Right renal pelvis (tissue), 4 donors: Measurements from ENCODE around the gene PPFIBP1. TPM values are rescaled to one million over a fixed set of nuclear protein-coding genes. Genes with fewer than 3 reads are reported as not detected.
A peak's percentile ranks its signal among the peaks of the same experiment; 100 is the strongest.

Experiments
- DNase-seq, 4 donors: peaks; one replicate each; pipeline ENCODE4 v3.0.0-alpha.2; 2013; ENCODE audit warnings: low read depth in 4 of 4, low spot score in 3 of 4, missing footprints in 1 of 4
- polyA plus RNA-seq, 4 donors: library from polyadenylated mRNA; unstranded; fragments of 120-200 nt; gene quantifications; one replicate each; pipeline ENCODE4 v1.2.1, GENCODE V29; 2013; ENCODE audit not compliant: insufficient read length in 4 of 4

The PPFIBP1 gene
- 10 to 100 TPM; 62.1 to 93.3 (median 78.0) TPM for polyA plus RNA-seq

DNA sequence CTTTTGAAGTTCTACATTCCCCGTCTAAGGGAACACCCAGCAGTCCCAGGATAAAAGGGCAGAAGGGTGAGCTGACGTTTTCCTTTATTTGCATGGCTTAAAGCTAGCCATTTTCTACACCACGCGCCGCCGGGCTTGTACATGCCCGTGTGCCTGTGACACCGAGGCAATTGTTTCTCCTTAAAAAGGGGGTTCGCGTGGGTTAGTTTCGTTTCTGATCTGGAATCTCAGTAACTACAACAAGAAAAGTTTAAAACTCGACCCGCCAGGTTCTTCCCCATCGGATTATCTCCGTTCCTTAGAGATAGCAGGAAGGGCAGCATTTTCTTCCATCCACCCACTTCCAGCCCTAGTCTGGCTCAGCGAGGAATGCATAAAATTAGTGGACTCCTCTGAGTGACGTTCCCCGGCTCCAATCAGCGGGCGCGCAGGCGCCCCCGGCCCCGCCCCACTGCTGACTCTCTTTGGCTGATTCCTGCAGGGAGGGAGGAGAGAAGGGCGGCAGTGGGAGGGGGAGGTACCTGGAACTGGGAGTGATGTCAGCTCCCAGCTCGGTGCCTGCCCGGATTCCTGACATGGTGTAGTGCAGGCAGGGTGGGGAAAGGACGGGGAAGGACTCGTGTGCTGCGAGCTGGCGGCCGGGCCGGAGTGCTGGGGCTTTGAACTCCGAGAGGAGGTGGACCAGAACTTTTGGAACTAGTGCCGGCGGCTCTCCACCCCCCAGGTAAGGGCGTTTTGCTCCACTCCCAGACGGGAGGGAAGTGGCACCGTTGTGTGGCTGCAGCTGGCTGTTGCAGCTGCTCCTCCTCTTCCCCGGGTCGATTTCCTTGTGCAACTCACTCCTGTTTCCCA is at the start of gene PPFIBP1:
PPFIBP1 (plus strand) TSS at position 565 of the 852 bp plus-strand sequence. CDS start 109,191 bp downstream, outside the sequence.
- DNase-seq, result peak; percentile 96 to 98 (median 97)

GRCh38 chr12:27474344-27474743 is 49.7 kb upstream of the PPFIBP1 start:
- DNase-seq, result no peak

GRCh38 chr12:27477049-27477448 is 47.0 kb upstream of the PPFIBP1 start:
- no peak for DNase-seq

- no peak for DNase-seq
Measured at GRCh38 chr12:27478949-27479348, 45.1 kb upstream of the PPFIBP1 start.

DNA sequence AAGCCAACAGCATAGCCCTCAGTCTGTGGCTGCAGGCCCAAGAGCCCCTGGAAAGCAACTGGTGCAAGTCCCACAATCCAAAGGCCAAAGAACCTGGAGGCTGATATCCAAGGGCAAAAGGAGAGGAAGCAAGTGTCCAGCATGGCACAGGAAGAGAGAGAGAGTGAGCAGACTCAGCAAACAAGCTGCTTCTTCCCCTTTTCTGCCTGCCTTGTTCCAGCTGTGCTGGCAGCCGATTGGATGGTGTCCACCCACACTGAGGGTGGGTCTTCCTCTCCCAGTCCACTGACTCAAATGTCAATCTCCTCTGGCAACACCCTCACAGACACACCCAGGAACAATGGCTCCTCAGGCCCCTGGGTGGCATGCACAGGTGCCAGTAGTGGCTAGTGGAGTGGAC is 44.0 kb upstream of the PPFIBP1 start:
- no peak for DNase-seq

DNA sequence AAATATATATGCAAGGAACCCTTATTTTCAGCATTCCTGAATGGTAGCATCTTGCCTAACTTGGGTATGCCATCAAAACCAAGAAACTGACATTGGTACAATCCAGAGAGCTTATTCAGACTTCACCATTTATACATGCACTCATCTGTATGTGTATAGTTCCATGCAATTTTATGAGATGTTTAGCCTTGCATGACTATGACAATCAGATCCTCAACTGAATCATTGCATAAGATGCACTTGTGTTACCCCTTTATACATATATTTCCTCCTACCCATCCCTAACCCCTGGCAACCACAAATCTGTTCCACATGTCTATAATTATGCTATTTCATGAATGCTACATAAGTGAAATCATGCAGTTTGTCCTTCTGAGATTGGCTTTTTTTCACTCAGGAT is 37.0 kb upstream of the PPFIBP1 start:
- DNase-seq, result no peak

- no peak for DNase-seq
Measured at GRCh38 chr12:27488479-27488878, 35.5 kb upstream of the PPFIBP1 start.

DNA sequence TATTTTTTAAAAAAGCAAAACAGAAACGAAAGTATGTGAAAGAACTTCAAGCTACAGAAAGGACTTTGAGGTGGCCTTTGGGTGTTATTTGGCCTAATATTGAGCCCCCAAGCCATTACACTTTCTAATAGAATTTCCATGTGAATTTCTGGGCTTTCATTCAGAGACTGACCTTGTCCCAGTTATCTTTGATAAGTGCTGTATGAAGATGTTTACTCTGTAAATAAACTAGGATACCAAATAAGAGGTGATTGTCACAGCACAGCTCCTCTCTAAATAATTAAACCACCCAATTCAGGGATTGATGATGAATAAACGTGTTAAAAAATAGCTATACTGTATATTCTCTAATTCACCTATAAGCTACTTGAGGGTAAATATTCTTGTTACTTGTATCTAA is 32.8 kb upstream of the PPFIBP1 start:
- DNase-seq, result no peak

DNA sequence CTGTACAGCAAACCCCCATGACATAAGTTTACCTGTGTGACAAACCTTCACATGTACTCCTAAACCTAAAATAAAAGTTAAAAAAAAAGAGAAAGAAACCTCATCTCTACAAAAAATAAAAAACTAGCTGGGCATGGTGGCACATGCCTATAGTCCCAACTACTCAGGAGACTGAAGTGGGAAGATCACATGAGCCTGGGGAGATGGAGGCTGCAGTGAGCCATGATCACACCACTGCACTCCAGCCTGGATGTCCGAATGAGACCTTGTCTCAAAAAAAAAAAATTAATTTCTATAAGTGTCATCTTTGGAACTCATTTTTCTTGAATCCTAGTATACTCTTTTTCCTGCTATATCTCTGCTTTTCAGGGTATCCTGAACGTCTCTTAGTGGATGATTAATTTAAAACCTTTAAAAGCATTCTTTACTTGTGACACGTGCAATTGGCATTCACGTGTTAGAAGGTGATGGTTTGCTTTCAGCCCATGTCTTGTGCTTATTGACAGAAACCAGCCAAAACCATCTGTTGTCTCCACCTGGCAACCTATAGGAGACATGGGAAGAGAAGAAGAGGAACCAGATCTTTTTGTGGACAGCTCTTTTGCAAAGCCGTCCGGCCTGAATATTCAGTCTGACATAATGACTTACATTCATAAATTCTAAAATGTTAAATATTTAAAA is 30.6 kb upstream of the PPFIBP1 start:
- DNase-seq, result no peak

DNA sequence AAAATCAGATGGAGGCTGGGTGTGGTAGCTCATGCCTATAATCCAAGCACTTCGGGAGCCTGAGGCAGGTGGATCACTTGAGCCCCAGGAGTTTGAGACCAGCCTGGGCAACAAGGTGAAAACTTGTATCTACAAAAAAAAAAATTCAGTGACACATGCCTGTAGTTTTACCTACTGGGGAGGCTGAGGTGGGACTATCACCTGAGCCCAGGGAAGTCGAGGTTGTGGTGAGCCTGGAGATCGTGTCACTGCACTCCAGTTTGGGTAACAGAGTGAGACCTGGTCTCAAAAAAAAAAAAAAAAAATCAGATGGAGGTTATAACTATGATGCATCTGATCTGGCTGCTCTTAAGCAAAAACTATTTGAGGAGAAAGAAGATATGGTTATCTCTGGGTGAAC is 26.6 kb upstream of the PPFIBP1 start:
- DNase-seq, result no peak

- no peak for DNase-seq
Measured at GRCh38 chr12:27498149-27498548, 25.9 kb upstream of the PPFIBP1 start.

DNA sequence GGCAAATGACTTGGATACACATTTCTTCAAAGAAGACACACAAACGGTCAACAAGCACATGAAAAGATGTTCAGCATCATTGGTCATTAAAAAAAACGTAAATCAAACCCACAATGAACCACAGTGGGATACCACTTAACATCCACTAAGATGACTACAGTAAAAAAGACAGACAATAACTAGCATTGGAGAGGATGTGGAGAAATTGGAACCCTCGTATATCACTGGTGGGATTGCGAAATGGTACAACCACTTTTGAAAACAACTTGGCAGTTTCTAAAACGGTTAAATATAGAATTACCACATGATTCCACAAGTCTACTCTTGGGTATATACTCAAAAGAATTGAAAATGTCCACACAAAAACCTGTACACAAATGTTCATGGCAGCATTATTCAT is 25.2 kb upstream of the PPFIBP1 start:
- DNase-seq, result no peak

DNA sequence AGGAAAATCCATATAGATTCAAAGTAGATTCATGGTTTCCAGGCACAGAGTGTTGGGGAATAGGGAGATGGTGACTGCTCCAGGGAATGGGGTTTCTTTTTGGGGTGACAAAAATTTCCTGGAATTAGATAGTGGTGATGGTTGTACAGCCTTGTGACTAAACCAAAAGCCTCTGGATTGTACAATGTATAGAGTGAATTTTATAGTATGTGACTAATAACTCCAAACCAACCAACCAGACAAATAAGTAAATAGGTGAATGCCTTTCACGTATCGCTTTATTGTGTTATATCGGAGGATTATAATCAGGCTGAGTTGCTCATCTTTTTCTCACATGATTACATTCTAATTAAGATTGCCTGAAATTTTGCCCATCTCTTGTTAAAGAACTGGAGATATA is 24.6 kb upstream of the PPFIBP1 start:
- no peak for DNase-seq

- DNase-seq, result no peak
Measured at GRCh38 chr12:27500546-27500945, 23.5 kb upstream of the PPFIBP1 start.

DNA sequence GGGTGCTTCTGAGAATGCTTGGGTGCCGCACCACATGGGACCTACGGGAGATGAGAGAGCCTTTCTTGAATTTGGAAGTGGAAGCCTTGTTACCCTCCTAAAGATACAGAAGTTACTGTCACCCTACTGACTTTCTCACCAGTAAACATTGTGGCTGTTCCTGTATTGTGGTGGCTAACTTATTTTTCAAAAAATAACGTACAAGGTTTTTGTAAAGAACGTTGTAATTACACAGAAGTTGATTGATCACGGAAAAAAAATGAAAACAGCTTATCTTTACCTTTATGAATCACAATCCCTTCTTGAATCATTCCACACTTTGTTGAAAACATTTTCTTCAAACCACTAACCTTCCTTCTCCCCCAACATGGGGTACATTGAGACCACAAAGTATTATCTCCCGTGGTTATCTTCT is 22.0 kb upstream of the PPFIBP1 start:
- DNase-seq, result no peak

DNA sequence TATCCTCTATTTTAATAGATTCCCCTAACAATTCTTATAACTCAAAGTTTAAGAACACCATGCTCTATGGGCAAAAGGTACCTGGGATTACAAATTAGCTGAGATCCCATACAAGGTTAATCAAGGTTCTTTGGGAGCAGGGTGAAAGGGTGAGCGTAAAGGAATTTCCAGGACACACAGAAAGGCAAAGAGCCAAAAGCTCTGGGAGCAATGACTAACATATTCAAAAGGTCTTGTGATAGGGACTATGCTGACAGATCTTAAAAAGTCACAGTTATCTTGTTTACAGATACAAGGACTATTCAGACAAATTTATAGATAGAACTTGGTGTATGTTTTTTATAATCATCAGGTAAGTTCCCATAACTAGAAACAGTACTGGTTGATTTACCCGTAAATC is 19.5 kb upstream of the PPFIBP1 start:
- DNase-seq, result no peak

DNA sequence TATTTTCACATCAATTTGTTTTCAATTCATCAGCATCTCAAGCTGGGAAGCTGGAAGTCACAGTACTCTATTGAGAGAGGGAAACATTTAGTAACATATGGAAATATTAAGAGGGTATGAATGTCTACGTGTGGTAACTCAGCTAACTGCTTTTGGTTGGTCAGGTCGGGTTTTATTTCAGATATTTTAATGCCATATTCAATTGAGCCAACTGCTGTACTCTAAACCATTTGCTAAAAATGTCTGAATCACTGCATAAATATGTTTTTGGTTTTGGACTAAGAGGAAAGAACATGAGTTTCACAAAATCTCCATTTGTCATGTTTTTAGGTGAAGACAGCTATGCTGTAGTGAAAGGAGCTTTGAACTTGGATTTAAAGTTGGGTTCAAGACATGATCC is 18.9 kb upstream of the PPFIBP1 start:
- no peak for DNase-seq

- no peak for DNase-seq
Measured at GRCh38 chr12:27505761-27506160, 18.2 kb upstream of the PPFIBP1 start.

- DNase-seq, result no peak
Measured at GRCh38 chr12:27506645-27507189, 17.3 kb upstream of the PPFIBP1 start.

DNA sequence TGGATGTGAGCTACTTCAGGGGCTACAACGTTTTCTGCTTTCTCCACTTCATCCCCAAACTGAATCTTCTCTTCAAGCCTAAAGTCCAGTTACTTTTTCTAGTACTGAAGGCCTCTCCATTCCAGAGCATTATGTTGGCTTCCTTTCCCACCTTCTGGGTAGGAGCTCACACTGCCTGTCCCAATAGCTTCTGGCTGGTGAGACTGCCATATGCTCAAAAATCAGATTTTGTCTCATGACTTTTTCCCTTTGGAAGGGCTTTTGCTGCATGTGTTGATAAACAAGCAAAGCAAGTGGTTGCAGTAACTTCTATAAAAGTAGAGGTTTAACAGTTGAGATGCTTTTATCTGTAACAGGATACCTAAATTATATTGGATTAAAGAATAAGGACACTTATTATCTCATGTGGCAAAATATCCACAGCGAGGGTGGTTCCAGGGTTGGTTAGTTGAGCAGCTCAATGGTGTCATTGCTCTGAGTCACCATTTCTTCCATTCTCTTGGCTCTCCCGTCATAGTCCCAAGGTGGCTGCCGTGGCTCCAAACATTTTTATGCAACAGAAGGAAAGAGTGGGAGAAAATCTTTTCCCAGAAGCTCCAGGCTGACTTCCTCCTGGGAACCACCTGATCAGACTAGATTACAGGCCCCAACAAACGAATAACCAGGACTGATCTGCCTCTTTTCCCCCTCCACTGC is 15.1 kb upstream of the PPFIBP1 start:
- DNase-seq, result no peak
